OCI-LY3 (cell line): ENCODE data around the gene TRIM62.

Source experiments
- H2AFZ ChIP-seq: fragments of 200-600, 300-600 bp; shearing (Covaris generic); 2 replicates; pipeline ENCODE4 v1.6.0; 2014; ENCODE audit warnings: antibody characterized with exemption, low read depth, low read length
- H3K27ac ChIP-seq: fragments of 200-600, 300-600 bp; sonication (generic); 2 replicates; pipeline ENCODE4 v1.5.1; 2014; ENCODE audit warnings: mild to moderate bottlenecking, low read length, moderate library complexity, mixed read lengths
- H3K27me3 ChIP-seq: fragments of 200-600, 300-600 bp; sonication (generic); 2 replicates; pipeline ENCODE4 v1.6.1; 2014; ENCODE audit warnings: low read depth, low read length, mixed read lengths
- H3K36me3 ChIP-seq: fragments of 200-600, 300-600 bp; sonication (generic); replicated peaks from 2 replicates; pipeline ENCODE3; 2014; ENCODE audit warnings: low read depth, low read length, mixed read lengths
- H3K4me1 ChIP-seq: fragments of 300-600, 200-600 bp; sonication (generic); 2 replicates; pipeline ENCODE4 v1.6.1; 2014; ENCODE audit warnings: low read length, mixed read lengths
- H3K4me2 ChIP-seq: fragments of 200-600, 300-600 bp; sonication (generic); 2 replicates; pipeline ENCODE4 v1.6.1; 2014; ENCODE audit warnings: low read length, mixed read lengths
- H3K4me3 ChIP-seq: fragments of 300-600, 200-600 bp; sonication (generic); 2 replicates; pipeline ENCODE4 v1.5.1; 2014; ENCODE audit warnings: antibody characterized with exemption, mild to moderate bottlenecking, low read length, moderate library complexity
- H3K79me2 ChIP-seq: fragments of 300-600, 200-600 bp; shearing (Covaris generic); 2 replicates; pipeline ENCODE4 v1.6.1; 2014; ENCODE audit warnings: mild to moderate bottlenecking, low read length, mixed read lengths
- H3K9ac ChIP-seq: fragments of 300-600, 200-600 bp; shearing (Covaris generic); 2 replicates; pipeline ENCODE4 v1.6.0; 2014; ENCODE audit warnings: mild to moderate bottlenecking, low read length, moderate library complexity
- H3K9me3 ChIP-seq: fragments of 200-600, 300-600 bp; shearing (Covaris generic); 2 replicates; pipeline ENCODE4 v1.6.1; 2014; ENCODE audit warnings: low read length, mixed read lengths; ENCODE audit not compliant: insufficient read depth
- H4K20me1 ChIP-seq: fragments of 200-600, 300-600 bp; sonication (generic); 2 replicates; pipeline ENCODE4 v1.6.1; 2016; ENCODE audit warnings: low read length, mixed read lengths; ENCODE audit not compliant: insufficient read depth
- CTCF ChIP-seq: fragments of 200-600, 300-600 bp; sonication (generic); IDR thresholded peaks from 2 replicates; pipeline ENCODE4 v1.5.1; 2014; ENCODE audit warnings: antibody characterized with exemption, low read length, low read depth
- EZH2phosphoT487 ChIP-seq: fragments of 200-600 bp; shearing (Covaris generic); IDR thresholded peaks from 2 replicates; pipeline ENCODE4 v1.6.1; 2018; ENCODE audit warnings: antibody characterized with exemption, mixed run types, low read depth

TRIM62 gene

GRCh38 chr1:33123266-33123665, 58.6 kb downstream of the TRIM62 start:
- no peaks in the 10 kb centered on the region for H3K27me3 ChIP-seq
- TF ChIP-seq EZH2phosphoT487 (no peak), CTCF (no peak)

GRCh38 chr1:33122483-33123178, 59.2 kb downstream of the TRIM62 start:
- Histone ChIP-seq H3K36me3 (peaks cover 2% of the 10 kb centered on the region), H2AFZ (no peak overlapping the region), H3K9ac (no peak overlapping the region), H3K4me3 (no peak overlapping the region), H3K27ac (no peak overlapping the region), H3K4me2 (no peak overlapping the region), H4K20me1 (no peaks in the 10 kb centered on the region), H3K79me2 (peaks cover 9% of the 10 kb centered on the region), H3K27me3 (no peaks in the 10 kb centered on the region), H3K4me1 (peaks cover 21% of the 10 kb centered on the region), H3K9me3 (no peaks in the 10 kb centered on the region)
- no peak for TF ChIP-seq CTCF
- TF ChIP-seq EZH2phosphoT487 = no peak

More at GRCh38 chr1:33123266-33123665, 58.6 kb downstream of the TRIM62 start:
- Histone ChIP-seq H3K4me1 (peaks cover 23% of the 10 kb centered on the region), H3K79me2 (peaks cover 11% of the 10 kb centered on the region), H3K9me3 (no peaks in the 10 kb centered on the region), H3K27ac (no peak overlapping the region), H4K20me1 (no peaks in the 10 kb centered on the region), H3K4me3 (no peak overlapping the region), H3K4me2 (no peak overlapping the region), H3K9ac (no peak overlapping the region), H2AFZ (no peak overlapping the region), H3K36me3 (peaks cover 2% of the 10 kb centered on the region)

GRCh38 chr1:33121728-33122127, 60.1 kb downstream of the TRIM62 start:
- H3K9me3 ChIP-seq = no peaks in the 10 kb centered on the region
- H2AFZ ChIP-seq = no peak overlapping the region
- peaks cover 21% of the 10 kb centered on the region for H3K4me1 ChIP-seq
- H3K36me3 ChIP-seq = peaks cover 2% of the 10 kb centered on the region
- H3K9ac ChIP-seq = no peak overlapping the region
- no peak overlapping the region for H3K4me2 ChIP-seq
- H3K79me2 ChIP-seq = peaks cover 7% of the 10 kb centered on the region
- H3K4me3 ChIP-seq = no peak overlapping the region
- no peak overlapping the region for H3K27ac ChIP-seq
- no peak for TF ChIP-seq EZH2phosphoT487
- no peak for TF ChIP-seq CTCF
- no peaks in the 10 kb centered on the region for H4K20me1 ChIP-seq
- H3K27me3 ChIP-seq = no peaks in the 10 kb centered on the region

- Histone ChIP-seq H3K4me3 (peak overlapping the region; percentile 62), H3K27me3 (no peaks in the 10 kb centered on the region), H3K9ac (peak overlapping the region; percentile 49), H4K20me1 (no peaks in the 10 kb centered on the region), H3K4me2 (peak overlapping the region; percentile 62), H3K79me2 (no peaks in the 10 kb centered on the region), H2AFZ (peak overlapping the region; percentile 94), H3K36me3 (peaks cover 2% of the 10 kb centered on the region), H3K9me3 (no peaks in the 10 kb centered on the region), H3K27ac (no peak overlapping the region), H3K4me1 (peaks cover 15% of the 10 kb centered on the region)
- TF ChIP-seq CTCF = no peak
- no peak for TF ChIP-seq EZH2phosphoT487
These were observed 61.2 kb downstream of the TRIM62 start for GRCh38 chr1:33120436-33121231.
